HEK293 (cell line): Measurements from ENCODE around the gene GPT2.

Source experiments
- ATF2 ChIP-seq: fragments of 450-650 bp; formaldehyde crosslinking; IDR thresholded peaks from 2 replicates; pipeline ENCODE4 v1.5.1; 2016; ENCODE audit warnings: missing biosample characterization, missing genetic modification characterization, low read depth
- FEZF1 ChIP-seq: fragments of 450-650 bp; formaldehyde crosslinking; IDR thresholded peaks from 2 replicates; pipeline ENCODE4 v1.5.1; 2016; ENCODE audit warnings: missing biosample characterization, missing genetic modification characterization
- GFI1B ChIP-seq: fragments of 450-650 bp; formaldehyde crosslinking; IDR thresholded peaks from 2 replicates; pipeline ENCODE4 v1.5.1; 2016; ENCODE audit warnings: missing biosample characterization, missing genetic modification characterization
- GLI2 ChIP-seq: fragments of 450-650 bp; formaldehyde crosslinking; IDR thresholded peaks from 2 replicates; pipeline ENCODE4; 2017; ENCODE audit warnings: missing biosample characterization, missing genetic modification characterization, low read depth, borderline replicate concordance
- HOXA7 ChIP-seq: sonication (generic); formaldehyde crosslinking; IDR thresholded peaks from 2 replicates; pipeline ENCODE4 v1.8.1; 2022; ENCODE audit warnings: missing genetic modification reagents, borderline replicate concordance
- HOXD13 ChIP-seq: sonication (generic); formaldehyde crosslinking; IDR thresholded peaks from 2 replicates; pipeline ENCODE4 v1.8.0; 2022; ENCODE audit warnings: missing genetic modification reagents, borderline replicate concordance
- KLF17 ChIP-seq: fragments of 450-650 bp; formaldehyde crosslinking; IDR thresholded peaks from 2 replicates; pipeline ENCODE4 v1.5.1; 2016; ENCODE audit warnings: missing biosample characterization, missing genetic modification characterization
- KLF9 ChIP-seq: fragments of 450-650 bp; formaldehyde crosslinking; IDR thresholded peaks from 2 replicates; pipeline ENCODE4 v1.5.1; 2016; ENCODE audit warnings: missing biosample characterization, missing genetic modification characterization, low read depth
- MYNN ChIP-seq: fragments of 450-650 bp; formaldehyde crosslinking; IDR thresholded peaks from 2 replicates; pipeline ENCODE4 v1.5.1; 2016; ENCODE audit warnings: missing biosample characterization, missing genetic modification characterization, borderline replicate concordance
- SCRT2 ChIP-seq: fragments of 450-650 bp; formaldehyde crosslinking; IDR thresholded peaks from 2 replicates; pipeline ENCODE4 v1.5.1; 2016; ENCODE audit warnings: missing biosample characterization, missing genetic modification characterization
- ZBTB1 ChIP-seq: fragments of 450-650 bp; formaldehyde crosslinking; IDR thresholded peaks from 2 replicates; pipeline ENCODE4 v1.5.1; 2016; ENCODE audit warnings: missing biosample characterization, missing genetic modification characterization
- ZBTB10 ChIP-seq: fragments of 450-650 bp; formaldehyde crosslinking; IDR thresholded peaks from 2 replicates; pipeline ENCODE4 v1.5.1; 2016; ENCODE audit warnings: missing biosample characterization, missing genetic modification characterization
- ZBTB20 ChIP-seq: fragments of 450-650 bp; formaldehyde crosslinking; IDR thresholded peaks from 2 replicates; pipeline ENCODE4 v1.5.1; 2016; ENCODE audit warnings: missing biosample characterization, missing genetic modification characterization
- ZBTB49 ChIP-seq: fragments of 450-650 bp; formaldehyde crosslinking; IDR thresholded peaks from 2 replicates; pipeline ENCODE4 v1.5.1; 2016; ENCODE audit warnings: missing biosample characterization, missing genetic modification characterization, low read depth
- ZFHX2 ChIP-seq: fragments of 450-650 bp; formaldehyde crosslinking; conservative IDR thresholded peaks from 2 replicates; pipeline ENCODE4 v1.5.1; 2016; ENCODE audit warnings: missing biosample characterization, missing genetic modification characterization
- ZFP37 ChIP-seq: fragments of 450-650 bp; formaldehyde crosslinking; IDR thresholded peaks from 2 replicates; pipeline ENCODE4 v1.5.1; 2016; ENCODE audit warnings: missing biosample characterization, missing genetic modification characterization
- ZNF121 ChIP-seq: fragments of 450-650 bp; formaldehyde crosslinking; IDR thresholded peaks from 2 replicates; pipeline ENCODE4 v1.5.1; 2016; ENCODE audit warnings: missing biosample characterization, missing genetic modification characterization
- ZNF132 ChIP-seq: fragments of 450-650 bp; formaldehyde crosslinking; IDR thresholded peaks from 2 replicates; pipeline ENCODE4 v1.5.1; 2017; ENCODE audit warnings: missing biosample characterization, missing genetic modification characterization, borderline replicate concordance
- ZNF24 ChIP-seq: fragments of 450-650 bp; formaldehyde crosslinking; IDR thresholded peaks from 2 replicates; pipeline ENCODE4 v1.5.1; 2016; ENCODE audit warnings: missing biosample characterization, missing genetic modification characterization
- ZNF324 ChIP-seq: fragments of 450-650 bp; formaldehyde crosslinking; IDR thresholded peaks from 2 replicates; pipeline ENCODE4 v1.5.1; 2016; ENCODE audit warnings: missing biosample characterization, missing genetic modification characterization
- ZNF391 ChIP-seq: fragments of 450-650 bp; formaldehyde crosslinking; IDR thresholded peaks from 2 replicates; pipeline ENCODE4 v1.5.1; 2016; ENCODE audit warnings: low read depth, missing biosample characterization, missing genetic modification characterization, borderline replicate concordance
- ZNF404 ChIP-seq: fragments of 450-650 bp; formaldehyde crosslinking; IDR thresholded peaks from 2 replicates; pipeline ENCODE4 v1.5.1; 2017; ENCODE audit warnings: missing biosample characterization, missing genetic modification characterization
- ZNF423 ChIP-seq: fragments of 450-650 bp; formaldehyde crosslinking; IDR thresholded peaks from 2 replicates; pipeline ENCODE4 v1.5.1; 2016; ENCODE audit warnings: missing biosample characterization, missing genetic modification characterization
- ZNF488 ChIP-seq: fragments of 450-650 bp; formaldehyde crosslinking; IDR thresholded peaks from 2 replicates; pipeline ENCODE4 v1.5.1; 2016; ENCODE audit warnings: missing biosample characterization, missing genetic modification characterization
- ZNF558 ChIP-seq: fragments of 450-650 bp; formaldehyde crosslinking; IDR thresholded peaks from 2 replicates; pipeline ENCODE4 v1.5.1; 2016; ENCODE audit warnings: missing biosample characterization, missing genetic modification characterization
- ZNF621 ChIP-seq: fragments of 450-650 bp; formaldehyde crosslinking; IDR thresholded peaks from 2 replicates; pipeline ENCODE4 v1.5.1; 2017; ENCODE audit warnings: missing biosample characterization, missing genetic modification characterization
- ZNF623 ChIP-seq: fragments of 450-650 bp; formaldehyde crosslinking; IDR thresholded peaks from 2 replicates; pipeline ENCODE4 v1.5.1; 2016; ENCODE audit warnings: missing biosample characterization, missing genetic modification characterization
- ZNF626 ChIP-seq: fragments of 450-650 bp; sonication (Bioruptor Pico); formaldehyde crosslinking; IDR thresholded peaks from 2 replicates; pipeline ENCODE4 v1.5.1; 2018; ENCODE audit warnings: missing biosample characterization, missing genetic modification characterization, inconsistent platforms
- ZNF704 ChIP-seq: fragments of 450-650 bp; formaldehyde crosslinking; IDR thresholded peaks from 2 replicates; pipeline ENCODE4 v1.5.1; 2016; ENCODE audit warnings: missing biosample characterization, missing genetic modification characterization
- ZNF76 ChIP-seq: fragments of 450-650 bp; formaldehyde crosslinking; IDR thresholded peaks from 2 replicates; pipeline ENCODE4; 2016; ENCODE audit warnings: low read depth, missing biosample characterization, missing genetic modification characterization, borderline replicate concordance
- ZNF791 ChIP-seq: fragments of 450-650 bp; formaldehyde crosslinking; IDR thresholded peaks from 2 replicates; pipeline ENCODE4 v1.5.1; 2016; ENCODE audit warnings: missing biosample characterization, missing genetic modification characterization

Gene GPT2

GRCh38 chr16:46973207-46973995, 89.2 kb downstream of the GPT2 start, which contains the start of gene DNAJA2 (continued):
- TF ChIP-seq ZNF488 (tag by site-specific recombination) (no peak), ZNF558 (tag by site-specific recombination) (no peak), ZNF24 (tag by site-specific recombination) (no peak), SCRT2 (tag by site-specific recombination) (no peak), ZFP37 (tag by site-specific recombination) (no peak), ZBTB1 (tag by site-specific recombination) (no peak), KLF17 (tag by site-specific recombination) (peak; percentile 11; the same call in 1 of the 2 replicates), ZNF404 (tag by site-specific recombination) (no peak), KLF9 (tag by site-specific recombination) (peak; percentile 77), ZFHX2 (tag by site-specific recombination) (peak; percentile 68), HOXD13 (CRISPR knock-in tag) (no peak), ZBTB10 (tag by site-specific recombination) (no peak), ZNF121 (tag by site-specific recombination) (no peak), ZNF391 (tag by site-specific recombination) (peak; percentile 32; the same call in 1 of the 2 replicates), ZNF623 (tag by site-specific recombination) (no peak), ZBTB20 (tag by site-specific recombination) (peak; percentile 83), MYNN (no peak), ZNF132 (tag by site-specific recombination) (no peak), ZNF324 (no peak; the same call in 1 of the 2 replicates), ZBTB49 (no peak), GFI1B (tag by site-specific recombination) (no peak), GLI2 (no peak), ZNF791 (tag by site-specific recombination) (no peak), ZNF626 (tag by site-specific recombination) (no peak), ZNF423 (tag by site-specific recombination) (no peak), HOXA7 (CRISPR knock-in tag) (no peak), FEZF1 (no peak), ATF2 (tag by site-specific recombination) (0 out of 2 replicates have a peak, but pooled peaks have one; percentile 16), ZNF704 (tag by site-specific recombination) (no peak), ZNF76 (tag by site-specific recombination) (no peak; the same call in 1 of the 2 replicates), ZNF621 (tag by site-specific recombination) (no peak)
